ENCODE results near the gene GPR3.

The GPR3 gene

DNA sequence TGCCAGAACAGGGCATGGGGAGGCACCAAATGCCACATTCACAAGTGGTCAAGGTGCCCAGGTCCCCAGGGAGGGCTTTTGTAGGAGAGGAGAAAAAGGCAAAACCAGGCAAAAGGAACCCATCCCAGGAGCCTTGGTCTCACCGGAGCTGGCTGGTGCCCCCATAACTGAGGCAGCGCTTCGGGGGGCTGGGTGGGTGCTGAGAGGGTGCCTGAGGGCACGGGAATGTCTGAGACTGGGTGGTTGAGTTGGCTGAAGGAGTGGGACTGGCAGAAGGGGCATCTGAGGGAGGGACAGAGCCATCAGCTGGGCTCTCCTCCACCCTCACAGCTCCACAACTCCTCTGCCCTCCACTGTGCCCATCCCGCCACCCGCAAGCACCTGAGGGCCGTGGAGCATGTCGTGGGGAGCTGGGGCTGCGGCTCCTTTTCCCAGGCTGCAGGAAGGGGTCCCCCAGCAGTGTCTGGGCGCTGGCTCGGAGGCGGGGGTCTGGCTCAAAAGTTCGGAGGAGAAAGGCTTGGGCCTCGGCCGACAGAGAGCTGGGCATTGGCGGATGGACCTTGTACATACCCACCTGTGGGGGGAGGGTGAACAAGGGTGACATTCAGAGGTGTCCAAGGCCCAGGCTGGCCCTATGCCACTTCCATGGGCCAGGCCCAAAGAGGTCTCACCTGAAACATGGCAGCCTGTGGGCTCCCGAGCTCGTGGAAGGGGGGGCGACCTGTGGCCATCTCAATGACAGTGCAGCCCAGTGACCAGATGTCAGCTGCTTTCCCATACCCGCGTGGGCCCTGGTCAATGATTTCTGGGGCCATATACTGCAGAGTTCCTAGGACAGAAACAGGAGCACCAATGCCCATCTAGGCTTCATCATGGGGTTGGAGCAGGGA is 34.1 kb upstream of the GPR3 start:
- no peak for DNase-seq (ENCODE audit: low read depth in 2 of 2)

DNA sequence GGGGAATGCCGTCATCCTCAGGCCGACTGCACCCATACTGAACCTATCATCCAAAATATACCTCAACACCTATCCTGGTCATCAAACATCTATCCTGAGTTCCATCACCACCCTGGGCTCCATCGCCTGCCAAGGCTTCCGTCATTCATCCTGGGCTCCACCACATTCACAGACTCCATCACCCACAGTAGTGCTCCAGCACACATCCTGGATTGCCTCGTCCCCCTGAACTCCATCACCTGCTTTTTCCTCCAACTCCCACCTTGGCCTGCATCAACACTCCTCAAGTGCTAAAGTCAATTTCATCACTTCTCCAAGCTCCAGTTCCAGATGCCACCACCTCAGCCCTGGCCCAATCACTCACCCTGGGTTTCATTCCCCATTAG is 33.5 kb upstream of the GPR3 start:
- no peak for DNase-seq (ENCODE audit: low read depth in 2 of 2)

DNA sequence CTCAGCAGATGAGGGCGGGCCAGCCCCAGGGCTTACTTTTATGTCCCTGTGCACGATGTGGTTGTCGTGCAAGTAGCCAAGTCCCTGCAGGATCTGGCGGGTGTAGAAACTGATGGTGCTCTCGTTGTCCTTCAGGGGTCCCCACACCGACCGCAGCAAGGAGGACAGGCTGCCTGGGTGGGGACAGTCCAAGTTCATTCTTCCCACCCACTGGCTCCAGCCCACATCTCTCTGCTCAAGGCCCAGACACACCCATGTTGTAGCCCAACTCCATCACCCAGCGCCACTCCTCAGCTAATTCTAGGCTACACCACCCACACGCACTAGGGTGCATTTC is 32.6 kb upstream of the GPR3 start:
- no peak for DNase-seq (ENCODE audit: low read depth in 2 of 2)

DNA sequence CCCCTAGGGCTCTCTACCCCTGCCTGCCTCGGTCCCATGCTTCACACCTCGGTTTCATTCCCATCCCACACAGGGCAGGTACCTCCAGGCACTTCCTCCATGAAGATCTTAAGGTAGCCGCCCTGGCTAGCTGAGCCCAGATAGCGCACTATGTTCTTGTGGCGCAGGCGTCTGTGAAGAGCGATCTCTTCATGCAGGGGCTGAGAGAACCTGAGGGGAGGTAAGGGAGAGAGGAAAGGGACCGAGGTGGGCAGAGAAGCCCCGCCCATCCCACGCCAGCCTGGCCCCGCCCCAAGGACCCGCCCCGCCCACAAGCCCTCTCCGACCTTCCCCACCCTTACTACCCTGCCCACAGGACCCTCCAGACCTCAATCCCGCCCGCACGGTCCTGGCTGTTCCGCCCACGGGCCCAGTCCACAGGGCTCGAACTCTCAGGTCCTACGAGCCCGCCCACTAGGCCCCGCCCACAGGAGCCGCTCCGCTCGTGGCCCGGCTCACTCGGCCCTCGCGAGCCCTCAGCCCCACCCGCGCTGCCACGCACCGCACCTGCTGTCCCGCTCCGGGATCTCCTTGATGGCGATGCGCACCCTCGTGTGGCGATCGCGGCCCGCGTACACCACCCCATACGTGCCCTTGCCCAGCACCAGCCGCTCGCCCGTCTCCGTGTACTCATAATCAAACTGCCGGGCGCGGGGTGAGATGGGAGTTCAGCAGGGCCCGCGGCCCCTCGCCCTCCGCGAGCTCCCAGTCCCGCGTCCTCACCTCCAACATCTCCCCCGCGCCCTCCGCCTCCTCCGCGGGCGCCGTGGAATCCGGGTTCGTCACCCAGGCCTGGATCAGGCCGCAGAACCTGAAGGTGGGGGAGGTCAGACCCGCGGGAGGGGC is 32.0 kb upstream of the GPR3 start:
- DNase-seq (ENCODE audit: low read depth in 2 of 2) = no peak

DNA sequence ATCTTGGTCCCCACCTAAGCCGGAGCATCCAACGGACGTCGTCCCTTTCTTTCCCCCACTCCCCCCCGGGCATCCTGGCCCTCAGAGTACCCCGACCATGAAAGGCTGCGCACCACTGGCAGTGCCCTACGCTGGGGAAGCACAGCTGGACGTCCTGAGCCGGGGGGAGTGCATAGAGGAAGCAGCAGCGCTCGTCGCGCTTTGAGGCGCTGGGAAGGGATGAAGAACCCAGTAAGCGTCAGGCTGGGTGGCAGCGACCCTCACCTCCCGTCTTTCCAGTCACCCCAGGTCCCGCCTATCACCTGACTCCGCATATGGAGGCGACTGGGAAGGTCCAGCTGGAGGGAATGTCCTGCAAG is 31.4 kb upstream of the GPR3 start:
- DNase-seq (ENCODE audit: low read depth in 2 of 2) = no peak

DNA sequence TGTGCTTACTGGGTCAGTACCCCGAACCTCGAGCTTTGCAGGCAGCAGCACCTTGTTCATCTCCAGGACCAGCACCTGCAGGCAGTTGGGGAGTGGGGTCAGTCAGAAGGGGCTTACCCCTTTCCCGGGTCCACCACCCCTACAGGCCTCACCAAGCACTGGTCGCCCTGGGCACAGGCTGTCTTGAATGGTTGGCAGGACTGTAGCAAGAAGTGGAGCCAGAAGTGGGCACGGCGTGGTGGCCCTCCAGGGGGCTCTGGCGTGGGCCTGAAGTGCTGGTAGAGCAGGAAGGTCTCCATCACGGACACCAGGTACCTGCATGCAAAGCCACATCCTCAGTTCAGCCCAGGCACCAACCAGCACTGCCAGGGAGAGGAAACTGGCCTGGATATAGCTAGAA is 30.9 kb upstream of the GPR3 start:
- DNase-seq (ENCODE audit: low read depth in 2 of 2) = no peak

DNA sequence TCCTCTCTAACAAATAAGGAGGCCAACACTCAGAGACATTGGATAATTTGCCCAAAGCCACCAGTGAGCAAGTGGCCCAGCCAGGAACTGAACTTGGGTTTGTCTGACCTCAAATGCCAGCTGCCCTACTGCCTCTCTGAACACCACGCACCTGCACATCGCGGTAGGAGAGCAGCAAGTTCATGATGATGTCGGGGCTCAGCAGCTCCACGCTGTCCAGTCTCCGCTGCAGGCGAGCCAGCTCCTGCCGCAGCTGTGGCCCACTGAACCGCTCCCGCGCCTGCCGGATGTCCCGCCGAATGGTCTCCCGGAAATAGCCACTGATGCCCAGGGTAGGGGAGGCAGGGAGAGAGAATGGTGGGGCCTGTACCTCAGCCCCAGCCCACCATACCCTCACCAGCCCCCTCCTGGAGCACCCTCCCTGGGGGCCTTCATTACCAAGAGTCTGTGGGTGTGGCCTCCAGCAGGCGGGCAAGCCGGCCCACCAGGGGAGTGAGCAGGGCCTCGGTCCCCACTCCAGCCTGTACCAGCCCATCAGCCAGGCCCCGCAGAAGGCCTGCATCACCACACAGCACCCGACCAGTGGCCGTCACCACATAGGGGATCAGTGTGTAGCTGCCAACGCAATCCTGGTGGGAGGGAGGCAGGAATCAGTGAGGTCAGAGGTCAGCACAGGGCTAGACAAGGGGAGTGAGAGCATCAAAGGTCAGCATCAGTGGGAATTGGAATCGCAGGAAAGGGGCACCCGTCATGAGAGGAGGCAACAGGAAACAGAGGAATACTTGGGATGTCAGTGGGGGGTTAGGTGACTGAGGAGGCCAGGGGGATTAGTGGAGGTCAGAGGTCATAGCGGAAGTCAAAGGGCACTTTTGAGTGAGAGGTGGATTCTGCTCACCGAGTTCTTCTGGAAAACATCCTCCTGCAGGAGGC is 28.4 kb upstream of the GPR3 start:
- DNase-seq (ENCODE audit: low read depth in 2 of 2) = no peak

DNA sequence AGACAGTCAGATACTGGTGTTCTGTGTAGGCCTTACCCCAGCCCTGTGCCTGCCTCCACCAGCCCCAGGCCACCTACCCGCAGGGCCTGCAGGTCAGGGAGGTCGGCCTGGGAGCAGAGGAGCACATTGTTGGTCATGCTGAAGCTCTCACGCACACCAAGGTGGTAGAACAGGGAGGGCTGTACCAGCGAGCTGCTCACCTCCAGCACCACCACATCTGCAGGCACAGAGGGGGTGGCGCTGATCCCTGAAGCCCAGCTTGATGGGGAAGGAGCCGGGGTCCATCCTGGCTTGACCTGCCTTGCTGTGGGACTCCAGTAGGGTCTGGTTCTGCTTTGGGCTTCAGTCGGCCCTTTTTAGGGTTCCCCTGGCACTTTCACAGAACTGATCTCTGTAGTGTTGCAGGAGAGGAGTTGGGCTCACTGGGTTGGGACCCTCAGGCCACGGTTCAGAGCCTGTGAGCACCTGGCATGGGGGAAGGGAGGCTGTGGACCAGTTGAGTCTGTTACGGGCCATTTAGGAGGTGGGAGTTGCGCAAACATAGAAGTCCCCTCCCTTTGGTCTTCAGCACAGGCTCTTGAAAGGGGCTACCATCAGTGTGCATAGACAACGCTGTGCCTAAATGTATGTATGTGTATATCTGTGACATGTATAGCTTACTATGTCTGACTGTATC is 27.6 kb upstream of the GPR3 start:
- DNase-seq (ENCODE audit: low read depth in 2 of 2) = no peak

DNA sequence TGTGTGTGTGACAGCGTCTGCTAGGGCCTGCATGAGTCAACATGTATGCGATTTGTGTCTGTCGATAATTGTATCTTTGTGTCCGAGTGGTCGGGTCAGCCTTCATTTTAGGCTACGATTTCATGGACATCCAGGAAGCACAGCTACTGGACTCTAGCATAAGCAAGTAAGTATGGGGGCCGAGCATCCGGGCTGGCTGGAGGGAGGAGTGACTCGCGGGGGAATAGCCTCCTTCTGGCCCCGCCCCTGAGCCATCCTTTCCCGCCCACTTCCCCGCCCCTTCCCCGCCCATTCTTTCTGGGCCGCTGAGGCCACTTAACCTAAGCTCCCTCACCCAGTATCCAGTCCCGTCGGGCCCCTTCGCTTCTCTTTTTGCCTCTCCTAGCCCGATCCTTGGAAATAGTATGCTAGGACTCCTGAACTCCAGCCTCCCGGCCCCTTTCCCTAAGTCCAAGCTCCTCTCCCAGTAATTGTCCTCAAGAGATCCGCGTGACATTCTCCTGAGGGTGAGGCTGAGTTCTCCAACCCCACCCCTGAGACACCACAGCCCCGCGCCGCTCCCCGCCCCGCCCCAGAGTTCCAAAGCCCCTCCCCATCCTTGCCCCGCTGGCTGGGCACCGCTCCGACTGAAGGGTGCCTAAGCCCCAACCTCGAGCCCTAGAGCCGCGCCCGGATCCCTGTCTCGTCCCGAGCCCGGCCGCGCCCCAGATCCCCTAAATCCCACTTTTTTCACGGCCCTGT is 26.9 kb upstream of the GPR3 start:
- peak; percentile 68 to 81 for DNase-seq (ENCODE audit: low read depth in 2 of 2)

DNA sequence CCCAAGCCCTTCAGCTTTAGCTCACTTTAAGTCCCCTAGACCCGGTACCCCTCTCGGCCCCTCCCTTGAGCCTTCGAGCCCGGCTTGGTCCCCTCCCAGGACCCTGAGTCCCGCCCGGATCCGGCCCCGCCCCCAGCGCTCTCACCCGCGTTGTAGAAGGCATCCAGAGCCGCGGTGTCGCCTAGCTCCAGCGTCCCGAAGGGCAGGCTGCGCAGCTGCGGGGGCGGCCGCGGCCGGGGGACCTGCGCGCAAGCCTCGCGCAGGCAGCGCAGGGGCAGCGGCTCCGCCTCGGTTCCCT is 26.4 kb upstream of the GPR3 start:
- peak; percentile 75 to 82 for DNase-seq (ENCODE audit: low read depth in 2 of 2)

DNA sequence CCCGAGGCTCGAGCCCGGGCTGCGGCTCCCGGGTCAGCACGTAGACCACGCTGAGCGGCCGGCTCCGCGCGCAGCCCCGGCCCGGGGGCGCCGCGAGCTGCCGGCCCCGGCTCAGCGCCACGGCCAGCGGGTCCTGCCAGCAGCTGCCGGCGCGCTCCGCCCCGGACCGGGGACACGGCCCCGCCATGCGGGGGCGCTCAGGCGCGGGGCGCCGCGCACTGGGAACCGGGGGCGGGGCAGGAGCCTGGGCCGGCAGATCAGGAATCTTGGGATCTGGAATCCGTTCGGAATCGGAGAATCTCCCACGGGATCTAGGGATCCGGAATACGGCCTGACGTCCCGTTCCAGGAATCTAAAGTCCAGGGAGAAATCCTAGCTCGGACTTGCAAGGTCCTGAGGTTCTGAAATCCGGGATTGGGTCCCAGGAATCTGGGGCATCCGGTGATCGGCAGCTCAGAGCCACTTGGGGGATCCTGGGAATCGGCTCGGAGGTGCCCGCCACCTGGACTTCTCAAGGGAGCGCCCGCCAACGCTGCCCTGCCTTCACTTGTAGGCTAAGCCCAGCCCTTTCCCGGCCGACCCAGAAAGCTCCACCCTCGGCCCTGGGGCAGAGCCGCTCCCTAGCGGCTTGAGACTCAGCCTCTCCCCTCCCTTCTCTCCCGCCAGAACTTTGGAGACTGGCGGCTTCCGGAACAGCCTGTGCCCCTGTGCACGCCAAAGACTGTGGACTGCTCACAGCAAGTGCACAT is 25.8 kb upstream of the GPR3 start, which contains the start of gene MAP3K6:
Gene MAP3K6, minus strand, starts transcription at position 551 of the 749 bp plus-strand sequence. Its CDS starts 364 bp downstream, at position 187.
- peak in 1 of 2 donors; percentile 33 for DNase-seq (ENCODE audit: low read depth in 2 of 2)

DNA sequence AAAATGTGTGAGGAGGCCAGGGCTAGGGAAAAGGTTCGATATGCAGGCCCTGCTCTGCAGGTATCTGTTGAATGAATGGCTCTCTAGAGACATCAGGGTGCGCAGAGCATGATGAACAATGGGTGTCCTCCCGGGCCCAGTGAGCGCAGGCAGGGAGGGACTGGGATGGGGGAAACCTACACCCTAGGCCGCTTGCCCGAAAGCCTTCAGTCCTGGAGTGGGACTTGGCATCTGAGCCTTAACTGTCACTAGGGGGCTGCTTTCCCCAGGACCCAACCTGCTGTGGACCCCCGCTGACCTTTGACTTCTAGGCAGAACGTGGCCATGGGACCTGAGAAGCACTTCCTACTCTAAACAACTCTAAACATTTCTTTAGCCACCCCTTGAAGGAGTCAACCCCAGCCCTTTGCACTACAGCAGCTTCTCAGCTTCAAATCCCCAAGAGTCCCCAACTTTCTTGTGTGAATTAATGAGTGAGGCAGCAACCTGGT is 25.2 kb upstream of the GPR3 start:
- no peak for DNase-seq (ENCODE audit: low read depth in 2 of 2)

DNA sequence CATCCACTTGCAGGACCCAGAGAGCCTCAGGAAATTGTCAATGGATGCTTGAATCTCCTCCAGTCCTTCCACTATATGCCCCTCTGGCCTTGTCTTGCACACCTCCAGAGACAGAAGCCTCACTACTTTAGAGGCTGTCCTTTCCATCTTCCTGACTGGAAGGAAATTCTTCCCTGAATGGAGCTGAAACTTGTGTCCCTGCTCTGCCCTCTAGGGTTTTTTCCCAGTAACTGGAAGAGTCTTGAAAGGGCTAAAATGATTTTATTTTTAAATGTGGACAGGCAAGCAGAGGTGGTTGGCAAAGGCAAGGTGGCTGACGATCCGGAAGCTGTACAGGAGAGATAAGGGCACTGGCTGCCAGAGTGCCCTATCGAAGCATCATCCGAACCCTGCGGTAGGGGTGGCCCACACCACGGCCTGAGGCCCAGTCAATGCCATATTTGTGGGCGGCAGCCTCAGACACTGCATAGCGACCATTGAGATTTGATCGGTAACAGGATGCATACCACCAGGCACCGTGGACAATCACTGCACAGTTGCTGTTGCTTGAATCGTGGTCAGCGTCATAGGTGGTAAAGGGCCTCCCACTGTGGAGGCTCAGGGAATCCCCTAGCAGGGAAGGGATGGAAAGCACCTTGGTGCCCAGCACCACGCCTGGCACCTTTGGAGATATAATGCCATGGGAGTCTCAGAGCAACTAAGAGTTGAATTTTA is 23.4 kb upstream of the GPR3 start:
- no peak for DNase-seq (ENCODE audit: low read depth in 2 of 2)

DNA sequence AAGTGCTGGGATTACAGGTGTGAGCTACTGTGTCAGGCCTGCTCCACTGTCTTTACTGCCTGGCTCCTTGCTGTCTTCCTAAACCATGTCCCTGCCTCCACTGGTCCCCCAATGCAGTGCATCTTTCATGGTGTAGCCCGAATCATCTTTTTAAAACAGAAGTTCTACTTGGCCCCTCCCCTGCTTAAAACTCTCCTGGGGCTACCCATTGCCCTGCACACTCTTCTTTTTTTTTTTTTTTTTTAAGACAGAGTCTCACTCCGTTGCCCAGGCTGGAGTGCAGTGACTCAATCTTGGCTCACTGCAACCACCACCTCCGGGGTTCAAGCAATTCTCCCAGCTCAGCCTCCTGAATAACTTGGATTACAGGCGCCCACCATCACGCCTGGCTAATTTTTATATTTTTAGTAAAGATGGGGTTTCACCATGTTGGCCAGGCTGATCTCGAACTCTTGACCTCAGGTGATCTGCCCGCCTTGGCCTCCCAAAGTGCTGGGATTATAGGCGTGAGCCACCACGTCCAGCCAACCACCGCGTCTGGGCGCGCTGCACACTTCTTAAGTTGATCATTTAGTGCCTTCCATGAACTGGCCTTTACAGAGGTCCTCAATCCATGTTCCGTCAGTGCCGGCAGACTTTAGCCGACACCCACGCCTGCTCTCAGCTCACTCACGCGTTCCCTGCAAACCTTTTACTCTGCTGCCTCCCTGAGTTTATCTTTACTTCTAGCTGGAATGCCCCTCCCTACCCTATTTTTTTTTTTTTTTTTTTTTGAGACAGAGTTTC is 20.2 kb upstream of the GPR3 start:
- DNase-seq (ENCODE audit: low read depth in 2 of 2) = no peak

DNA sequence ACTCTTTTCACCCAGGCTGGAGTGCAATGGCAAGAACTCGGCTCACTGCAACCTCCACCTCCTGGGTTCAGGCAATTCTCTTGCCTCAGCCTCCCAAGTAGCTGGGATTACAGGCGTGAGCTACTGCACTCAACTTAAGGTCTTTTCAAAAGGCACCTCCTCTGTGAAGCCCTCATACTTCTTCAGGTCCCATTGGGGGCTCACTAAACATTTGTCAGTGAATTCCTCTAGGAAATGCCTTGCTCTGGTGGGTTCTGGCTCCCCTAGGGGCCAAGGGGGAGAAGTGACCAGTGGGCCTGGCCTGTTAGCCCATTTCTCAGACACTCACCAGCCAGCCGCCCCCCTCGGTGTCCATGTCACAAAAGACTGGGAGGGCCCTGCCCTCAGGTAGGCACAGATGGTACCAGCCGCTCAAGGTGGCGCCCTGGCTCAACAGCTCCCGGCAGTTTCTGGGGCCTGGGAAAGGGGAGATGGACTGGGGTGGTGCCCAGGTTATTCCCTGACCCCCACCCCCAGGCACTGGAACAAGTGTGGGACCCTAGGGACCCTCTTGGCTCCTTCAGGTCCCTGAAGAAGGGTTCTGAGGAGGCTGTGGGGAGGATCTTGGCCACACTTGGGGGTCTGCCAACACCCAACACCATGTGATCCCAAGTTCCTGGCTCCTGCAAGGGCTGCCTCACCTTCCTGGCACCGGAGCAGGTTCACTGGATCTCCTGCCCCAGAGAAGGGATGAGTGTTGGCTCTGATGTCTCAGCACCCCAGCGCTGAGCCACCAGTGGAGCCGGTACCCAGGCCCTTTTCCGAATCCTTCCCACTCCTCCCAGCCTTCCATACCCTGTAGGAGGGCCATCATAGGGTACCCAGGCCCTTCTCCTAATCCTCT is 19.4 kb upstream of the GPR3 start:
- no peak for DNase-seq (ENCODE audit: low read depth in 2 of 2)

DNA sequence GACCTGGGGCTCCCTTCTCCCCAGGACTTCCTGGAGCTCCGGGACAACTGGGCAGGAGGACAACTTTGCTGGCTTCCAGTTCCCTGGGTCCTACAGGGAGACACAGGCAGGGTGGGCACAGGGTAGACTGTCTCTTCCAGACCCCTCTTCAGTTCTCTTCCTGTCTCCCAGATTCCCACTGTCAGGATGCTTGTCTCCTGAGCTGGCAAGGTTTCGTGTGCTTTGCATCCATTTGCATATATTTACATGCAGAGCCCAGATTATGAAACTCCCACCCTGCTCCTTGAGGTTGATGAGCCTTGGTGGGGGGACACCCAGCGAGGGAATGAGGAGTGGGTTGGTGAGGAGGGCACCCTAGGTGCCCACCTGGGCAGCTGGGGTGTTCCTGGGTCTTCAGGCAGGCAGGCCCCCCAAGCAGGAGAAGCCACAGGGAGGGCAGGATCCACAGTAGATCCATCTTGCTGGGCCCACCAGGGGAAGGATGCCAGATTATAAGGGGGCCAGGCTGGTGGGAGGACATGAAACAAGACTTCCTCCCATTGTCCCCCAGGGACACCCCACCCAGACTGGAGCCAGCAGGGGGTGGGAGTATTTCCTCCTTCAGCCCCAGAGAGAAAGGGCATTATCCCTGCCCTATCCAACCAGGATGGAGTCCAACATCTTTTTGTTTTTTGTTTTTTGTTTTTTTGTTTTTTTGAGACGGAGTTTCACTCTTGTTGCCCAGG is 17.9 kb upstream of the GPR3 start, which contains the start of gene FCN3:
Gene FCN3, minus strand, starts transcription at position 463 of the 725 bp plus-strand sequence. Its CDS starts 6 bp downstream, at position 457.
- DNase-seq (ENCODE audit: low read depth in 2 of 2) = no peak

Measured in stimulated activated CD8-positive, alpha-beta memory T cell treated with anti-CD3 and anti-CD28 coated beads, Interleukin-2, amount 100 ng/mL, for 48 hours (primary cell).